Effector memory CD4-positive, alpha-beta T cell (primary cell): ENCODE results near the gene CC2D2A.

Experiments used
- DNase-seq, 3 donors: peaks; one replicate each; pipeline ENCODE4 v3.0.0-alpha.2; 2020
- H3K27ac ChIP-seq: 2 replicates; pipeline ENCODE4 v1.7.0; 2013; ENCODE audit warnings: mild to moderate bottlenecking, low read length, moderate library complexity; ENCODE audit not compliant: insufficient read depth, poor library complexity, severe bottlenecking
- H3K27me3 ChIP-seq: replicated peaks from 2 replicates; pipeline ENCODE4 v1.7.0; 2013; ENCODE audit warnings: mild to moderate bottlenecking, low read length; ENCODE audit not compliant: insufficient read depth, control insufficient read depth, poor library complexity, severe bottlenecking
- H3K36me3 ChIP-seq: 2 replicates; pipeline ENCODE4 v1.7.0; 2013; ENCODE audit warnings: mild to moderate bottlenecking, low read length, moderate library complexity; ENCODE audit not compliant: control insufficient read depth, insufficient read depth
- H3K4me1 ChIP-seq: 2 replicates; pipeline ENCODE4 v1.7.0; 2013; ENCODE audit warnings: low read length, mild to moderate bottlenecking; ENCODE audit not compliant: control insufficient read depth, insufficient read depth, poor library complexity, severe bottlenecking
- H3K4me3 ChIP-seq: 2 replicates; pipeline ENCODE4 v1.7.0; 2013; ENCODE audit warnings: low read length, low read depth, mild to moderate bottlenecking; ENCODE audit not compliant: insufficient read depth, poor library complexity, severe bottlenecking
- H3K9me3 ChIP-seq: 2 replicates; pipeline ENCODE4 v1.7.0; 2013; ENCODE audit warnings: mild to moderate bottlenecking, low read length, moderate library complexity; ENCODE audit not compliant: control insufficient read depth

Gene CC2D2A

DNA sequence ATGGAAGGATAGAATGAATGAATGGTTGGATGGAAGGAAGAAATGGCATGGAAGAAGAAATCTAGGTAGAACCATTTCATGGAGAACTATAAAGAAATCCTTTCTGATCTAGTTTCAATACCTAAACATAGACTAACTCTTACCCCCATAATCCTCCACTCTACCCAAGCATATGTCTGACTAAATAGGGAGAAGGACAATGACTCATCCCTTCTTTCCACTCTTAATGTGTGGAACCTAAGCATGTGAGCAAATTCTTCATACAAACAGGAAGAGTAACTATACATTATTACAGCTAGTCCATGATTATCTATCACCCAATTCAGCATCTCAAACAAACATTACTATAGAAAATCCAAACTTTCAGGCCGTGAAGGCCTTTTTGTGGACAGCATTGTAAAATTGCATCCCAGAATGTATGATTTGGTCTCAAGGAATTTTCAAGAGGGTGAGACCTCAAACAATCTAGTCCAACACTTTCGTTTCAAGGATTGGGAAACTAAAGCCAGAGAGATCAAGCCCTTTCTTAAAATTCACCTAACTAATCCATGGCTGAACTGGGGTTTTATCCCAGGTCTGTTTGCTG lies 30.6 kb upstream of the CC2D2A start:
- no peaks in the 10 kb centered on the region for H3K27me3 ChIP-seq
- DNase-seq, result no peak
- H3K4me1 ChIP-seq, result no peaks in the 10 kb centered on the region
- H3K4me3 ChIP-seq, result no peak overlapping the region
- H3K36me3 ChIP-seq, result no peaks in the 10 kb centered on the region
- H3K27ac ChIP-seq, result no peak overlapping the region
- H3K9me3 ChIP-seq, result no peaks in the 10 kb centered on the region

DNA sequence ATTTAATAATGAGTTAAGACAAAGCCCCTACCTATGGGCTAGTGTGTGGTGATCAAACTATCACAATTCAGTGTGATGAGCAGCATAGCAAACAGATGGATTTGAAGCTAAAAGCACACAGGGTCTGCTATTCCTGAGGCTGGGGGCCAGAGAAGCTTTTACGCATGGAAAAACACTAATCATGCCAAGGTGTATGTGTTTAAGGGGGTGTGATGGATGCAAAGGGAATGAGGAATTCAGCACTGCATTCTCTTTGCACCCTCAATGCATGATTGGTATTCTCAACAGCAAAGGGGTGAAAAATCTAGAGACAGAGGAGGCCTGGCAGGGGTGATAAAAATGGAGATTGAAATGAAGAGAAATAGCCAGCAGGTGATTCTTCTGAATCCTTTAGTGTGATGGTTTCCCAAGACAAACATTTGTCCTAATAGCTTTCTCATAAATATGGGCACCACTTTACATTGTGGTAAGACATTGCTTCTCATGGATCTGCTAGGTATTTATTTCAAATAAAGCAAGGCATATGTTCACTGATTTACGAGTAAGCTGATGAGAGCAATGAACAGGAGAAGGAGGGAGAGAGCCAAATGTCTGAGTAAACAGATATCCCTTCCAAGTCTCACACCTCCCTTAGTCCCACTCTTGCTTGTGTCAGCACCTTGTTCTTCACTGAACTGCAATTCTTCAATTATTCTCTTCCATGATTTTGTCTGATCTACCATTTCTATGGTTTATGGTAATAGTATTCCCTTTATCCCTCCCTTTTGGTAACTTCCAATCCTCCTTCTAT lies 26.1 kb upstream of the CC2D2A start:
- H3K4me1 ChIP-seq, result no peaks in the 10 kb centered on the region
- H3K27me3 ChIP-seq, result no peaks in the 10 kb centered on the region
- DNase-seq, result no peak
- H3K9me3 ChIP-seq, result no peaks in the 10 kb centered on the region
- H3K4me3 ChIP-seq, result no peak overlapping the region
- H3K36me3 ChIP-seq, result no peaks in the 10 kb centered on the region
- H3K27ac ChIP-seq, result no peak overlapping the region

DNA sequence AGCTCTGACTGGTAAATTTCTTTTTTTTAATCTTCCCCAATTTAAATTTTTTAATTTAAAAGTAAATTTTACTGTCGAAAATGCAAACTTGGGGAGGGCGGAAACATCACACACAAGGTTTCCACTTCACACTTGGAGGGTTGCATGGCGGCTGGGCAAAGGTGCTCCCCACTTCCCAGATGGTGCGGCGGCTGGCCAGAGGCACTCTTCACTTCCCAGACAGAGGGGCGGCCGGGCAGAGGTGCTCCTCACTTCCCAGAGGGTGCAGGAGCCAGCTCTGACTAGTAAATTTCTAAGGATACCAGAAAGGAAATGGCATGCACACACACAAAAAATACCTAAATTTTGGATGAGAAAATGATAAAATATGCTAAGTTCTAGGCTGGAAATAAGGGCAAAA lies 25.4 kb upstream of the CC2D2A start:
- no peaks in the 10 kb centered on the region for H3K27me3 ChIP-seq
- no peak overlapping the region for H3K4me3 ChIP-seq
- no peak overlapping the region for H3K27ac ChIP-seq
- H3K36me3 ChIP-seq, result no peaks in the 10 kb centered on the region
- no peaks in the 10 kb centered on the region for H3K4me1 ChIP-seq
- DNase-seq, result no peak
- H3K9me3 ChIP-seq, result no peaks in the 10 kb centered on the region

DNA sequence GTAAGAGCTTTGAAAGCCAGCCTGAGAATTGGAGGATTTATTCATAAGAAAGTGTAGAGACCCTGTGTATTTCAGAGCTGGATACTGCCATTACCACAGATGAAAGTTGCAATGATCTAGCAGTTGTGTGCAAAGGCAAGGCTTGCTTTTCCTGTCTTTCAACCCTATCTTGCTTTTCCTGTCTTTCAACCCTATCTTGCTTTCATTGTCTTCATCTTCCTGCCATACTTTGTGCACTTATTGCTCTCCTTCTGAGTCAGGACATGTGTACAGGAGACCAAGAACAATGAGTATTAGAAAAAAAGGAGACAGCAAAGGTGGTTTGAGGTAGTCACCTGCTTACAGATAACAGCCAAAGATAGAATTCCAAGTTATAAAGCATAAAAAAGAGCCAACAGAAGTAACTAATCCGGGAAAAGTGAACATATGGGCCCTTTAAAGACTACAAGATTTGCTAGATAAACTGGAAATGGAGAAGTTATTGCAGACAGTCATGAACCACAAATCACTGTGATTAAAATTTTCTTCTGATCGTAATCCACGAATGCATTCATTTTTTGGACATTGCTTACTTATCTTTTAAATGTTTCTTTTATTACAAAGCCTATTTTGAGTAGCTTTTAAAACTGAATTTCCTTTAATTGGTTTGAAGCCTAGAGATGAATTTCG lies 24.7 kb upstream of the CC2D2A start:
- Histone ChIP-seq H3K27me3 (no peaks in the 10 kb centered on the region), H3K4me1 (no peaks in the 10 kb centered on the region), H3K4me3 (no peak overlapping the region), H3K9me3 (no peaks in the 10 kb centered on the region), H3K36me3 (no peaks in the 10 kb centered on the region), H3K27ac (no peak overlapping the region)
- DNase-seq, result no peak

DNA sequence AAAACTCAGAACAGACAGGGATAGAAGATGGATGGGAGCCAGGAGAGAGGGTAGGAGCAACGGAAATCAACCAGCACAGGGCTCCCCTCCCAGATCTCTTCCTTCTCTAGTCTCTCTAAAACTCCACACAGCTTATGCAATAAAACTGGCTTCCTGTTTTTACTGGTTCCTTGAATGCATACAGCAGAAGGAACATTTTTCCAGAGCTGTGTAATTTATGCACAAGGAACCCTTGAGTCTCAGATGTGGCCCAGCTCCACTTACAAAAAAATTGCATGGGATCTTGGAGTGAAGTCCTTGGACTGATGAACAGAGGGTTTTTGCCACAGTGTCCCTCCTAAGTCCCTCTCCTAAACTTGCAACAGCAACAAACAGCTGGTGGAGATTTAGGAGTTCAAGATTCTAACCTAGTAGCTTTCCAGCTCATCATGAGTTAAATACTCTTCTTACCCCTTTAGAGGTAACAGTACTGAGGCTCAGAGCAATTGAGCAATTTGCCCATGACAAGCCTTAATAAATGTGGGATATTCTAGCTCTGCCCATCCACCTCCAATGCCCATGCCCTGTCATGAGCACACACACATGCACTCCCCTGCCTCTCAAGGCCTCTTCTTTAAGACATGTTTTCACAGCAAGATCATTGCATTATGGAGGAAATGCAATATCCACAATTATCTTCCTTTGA lies 18.4 kb upstream of the CC2D2A start:
- DNase-seq, result no peak
- Histone ChIP-seq H3K9me3 (no peaks in the 10 kb centered on the region), H3K27ac (no peak overlapping the region), H3K4me1 (no peaks in the 10 kb centered on the region), H3K27me3 (no peaks in the 10 kb centered on the region), H3K36me3 (no peaks in the 10 kb centered on the region), H3K4me3 (no peak overlapping the region)

DNA sequence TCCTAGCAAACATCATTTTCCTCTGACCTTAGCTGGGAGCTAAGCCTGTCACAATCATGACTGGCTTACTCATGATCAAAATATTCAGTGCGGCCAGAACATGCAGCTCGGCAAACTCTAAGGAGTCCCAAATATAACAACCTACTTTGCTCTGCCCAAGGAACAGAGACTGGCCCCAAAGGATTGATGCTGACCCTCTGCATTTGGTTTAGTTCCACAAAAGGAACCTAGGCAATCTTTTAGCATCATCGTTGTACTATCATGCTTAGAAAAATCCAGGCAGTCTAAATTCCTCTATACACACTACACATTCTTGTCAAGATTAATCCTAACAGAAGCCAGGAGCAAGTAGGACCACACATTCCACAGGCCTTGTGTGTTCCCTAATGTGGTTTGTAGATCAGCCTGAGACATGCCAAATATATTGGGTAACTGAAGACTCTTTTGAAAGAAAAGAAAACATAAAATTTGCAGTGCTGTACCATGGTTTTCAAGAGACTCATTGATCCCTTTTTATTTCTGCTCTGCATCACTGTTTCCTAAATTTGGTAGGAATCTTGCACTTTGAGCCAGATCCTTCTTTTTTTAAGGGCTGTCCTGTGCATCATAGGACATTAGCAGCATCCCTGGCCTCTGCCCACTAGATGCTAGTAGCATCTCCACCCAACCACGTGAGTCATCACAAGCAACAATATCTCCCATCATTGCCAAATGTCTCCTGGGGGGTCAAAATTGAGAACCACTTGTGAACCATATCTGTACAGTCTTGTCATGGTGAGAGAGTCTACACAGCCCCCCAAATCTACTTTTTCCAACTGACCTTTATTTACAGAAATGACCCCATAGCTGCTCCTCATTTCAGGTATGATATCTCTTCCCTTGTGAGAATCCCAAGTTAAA lies 17.6 kb upstream of the CC2D2A start:
- Histone ChIP-seq H3K4me3 (no peak overlapping the region), H3K27me3 (no peaks in the 10 kb centered on the region), H3K36me3 (no peaks in the 10 kb centered on the region), H3K27ac (no peak overlapping the region), H3K9me3 (no peaks in the 10 kb centered on the region), H3K4me1 (no peaks in the 10 kb centered on the region)
- no peak for DNase-seq

DNA sequence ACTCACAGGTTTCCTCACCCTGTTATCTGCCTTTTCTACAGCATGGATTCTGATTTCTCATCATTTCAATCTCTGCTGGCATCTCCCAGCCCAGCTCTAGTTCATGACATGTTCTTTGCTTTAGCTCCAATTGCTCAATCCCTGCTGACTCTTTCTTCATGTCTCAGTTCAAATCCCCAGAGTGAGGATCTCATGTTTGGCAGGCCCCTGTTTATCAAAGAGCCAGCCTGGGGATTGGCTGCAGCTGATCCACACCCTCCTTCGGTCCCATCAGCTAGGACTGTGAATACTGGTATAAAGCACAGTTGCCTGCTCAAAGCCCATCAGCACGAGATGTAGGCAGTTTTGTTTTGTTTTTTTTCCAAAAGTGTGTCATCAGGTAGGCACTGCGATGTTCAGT lies 14.4 kb upstream of the CC2D2A start:
- Histone ChIP-seq H3K9me3 (no peaks in the 10 kb centered on the region), H3K27ac (no peak overlapping the region), H3K4me1 (no peaks in the 10 kb centered on the region), H3K36me3 (no peaks in the 10 kb centered on the region), H3K4me3 (no peak overlapping the region), H3K27me3 (no peaks in the 10 kb centered on the region)
- no peak for DNase-seq

DNA sequence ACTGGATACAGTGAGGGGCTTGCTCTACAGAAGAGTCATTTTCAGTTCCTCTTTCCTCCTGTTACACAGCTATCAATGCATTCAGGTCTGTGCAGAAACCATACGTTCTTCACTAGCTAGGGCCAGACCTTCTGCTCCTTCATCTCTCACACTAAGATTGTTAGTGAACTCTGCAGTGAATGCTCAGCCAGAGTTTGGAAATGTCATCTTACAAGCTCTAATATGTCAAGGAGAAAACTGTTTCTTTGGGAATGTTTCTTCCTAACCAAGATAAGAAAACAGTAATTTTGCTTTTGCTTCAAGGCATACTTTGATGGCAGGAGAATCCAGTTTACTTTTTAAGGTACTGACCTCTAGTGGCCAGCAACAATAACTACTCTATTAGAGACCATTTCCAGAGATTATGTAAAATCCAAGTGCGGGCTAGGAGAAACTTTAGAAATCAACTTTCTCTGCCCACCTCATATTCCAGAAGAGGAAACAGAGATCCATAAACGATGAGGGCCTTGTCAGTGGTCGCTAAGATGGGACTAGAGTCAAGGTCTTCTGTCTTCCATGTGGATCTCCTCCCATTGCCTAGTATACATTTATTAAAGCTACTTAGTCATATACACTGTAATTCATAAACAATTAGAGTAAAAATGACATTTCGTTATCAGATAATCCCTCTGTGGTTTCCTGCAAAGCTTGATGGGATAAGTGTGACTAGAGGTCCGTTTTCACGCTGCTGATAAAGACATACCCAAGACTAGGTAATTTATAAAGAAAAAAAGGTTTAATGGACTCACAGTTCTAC lies 12.1 kb upstream of the CC2D2A start:
- no peaks in the 10 kb centered on the region for H3K36me3 ChIP-seq
- H3K4me3 ChIP-seq, result no peak overlapping the region
- no peak for DNase-seq
- H3K27ac ChIP-seq, result no peak overlapping the region
- H3K27me3 ChIP-seq, result no peaks in the 10 kb centered on the region
- no peaks in the 10 kb centered on the region for H3K4me1 ChIP-seq
- no peaks in the 10 kb centered on the region for H3K9me3 ChIP-seq

DNA sequence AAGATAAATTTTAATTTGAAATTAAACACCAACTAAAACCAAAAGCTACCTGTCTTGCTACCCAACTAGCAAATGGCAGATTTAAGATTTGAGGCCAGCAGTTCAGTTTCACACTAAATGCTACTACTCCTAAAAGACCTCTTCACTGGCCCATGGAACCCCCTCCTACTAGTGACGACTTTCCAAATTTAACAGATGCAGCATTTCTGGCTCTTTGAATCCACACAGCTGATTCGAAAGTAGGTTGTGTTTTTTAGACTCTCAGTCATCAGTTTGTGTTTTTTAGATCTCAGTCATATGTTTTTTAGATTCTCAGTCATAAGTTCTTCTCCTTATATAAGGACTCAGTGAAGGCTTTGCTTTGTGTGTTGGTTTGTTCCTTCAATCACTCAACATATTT lies 11.1 kb upstream of the CC2D2A start:
- no peak overlapping the region for H3K27ac ChIP-seq
- no peak overlapping the region for H3K4me3 ChIP-seq
- DNase-seq, result no peak
- H3K27me3 ChIP-seq, result no peaks in the 10 kb centered on the region
- no peaks in the 10 kb centered on the region for H3K36me3 ChIP-seq
- H3K9me3 ChIP-seq, result no peaks in the 10 kb centered on the region
- H3K4me1 ChIP-seq, result no peaks in the 10 kb centered on the region
